RWPE2 (cell line): ENCODE data around the gene NDUFA13.

Source experiments
- ATAC-seq: fragments of 200-7000 bp; cut with Tn5 transposase; 3 replicates; pipeline ENCODE4 v1.9.1; 2021; ENCODE audit warnings: low read depth
- DNase-seq: peaks from one replicate; pipeline ENCODE4 v3.0.0-alpha.2; 2020; ENCODE audit warnings: low spot score
- H3K27ac ChIP-seq: fragments of 450-650 bp; 2 replicates; pipeline ENCODE4 v1.5.1; 2017; ENCODE audit warnings: mild to moderate bottlenecking; ENCODE audit not compliant: poor library complexity, severe bottlenecking
- H3K27me3 ChIP-seq: fragments of 250-450 bp; sonication (Bioruptor Pico); 2 replicates; pipeline ENCODE4 v1.5.1; 2021; ENCODE audit warnings: mild to moderate bottlenecking, moderate library complexity; ENCODE audit not compliant: insufficient read depth, poor library complexity, severe bottlenecking
- H3K36me3 ChIP-seq: fragments of 250-450 bp; sonication (Bioruptor Pico); 2 replicates; pipeline ENCODE4 v1.5.1; 2020; ENCODE audit warnings: low read depth, mild to moderate bottlenecking, moderate library complexity
- H3K4me1 ChIP-seq: fragments of 250-450 bp; sonication (Bioruptor Pico); 2 replicates; pipeline ENCODE4 v1.5.1; 2021; ENCODE audit warnings: mild to moderate bottlenecking, moderate library complexity; ENCODE audit not compliant: insufficient read depth, poor library complexity, severe bottlenecking
- H3K4me3 ChIP-seq: fragments of 250-450 bp; sonication (Bioruptor Pico); 2 replicates; pipeline ENCODE4 v1.5.1; 2021; ENCODE audit warnings: mild to moderate bottlenecking, moderate library complexity; ENCODE audit not compliant: severe bottlenecking
- H3K9me3 ChIP-seq: fragments of 250-450 bp; sonication (Bioruptor Pico); 2 replicates; pipeline ENCODE4 v1.5.1; 2021; ENCODE audit warnings: mild to moderate bottlenecking, moderate library complexity; ENCODE audit not compliant: severe bottlenecking
- CTCF ChIP-seq: fragments of 450-650 bp; IDR thresholded peaks from one replicate; pipeline ENCODE4 v1.5.1; 2017; ENCODE audit warnings: mild to moderate bottlenecking, moderate library complexity; ENCODE audit not compliant: poor library complexity, severe bottlenecking

The NDUFA13 gene

GRCh38 chr19:19495614-19496603 is 20.1 kb upstream of the NDUFA13 start:
- DNase-seq (no peak), ATAC-seq (no peak)
- Histone ChIP-seq H3K27ac (no peak overlapping the region), H3K36me3 (peaks cover 83% of the 10 kb centered on the region), H3K9me3 (no peaks in the 10 kb centered on the region), H3K27me3 (no peaks in the 10 kb centered on the region), H3K4me1 (no peaks in the 10 kb centered on the region), H3K4me3 (no peak overlapping the region)
- no peak for TF ChIP-seq CTCF

GRCh38 chr19:19498255-19498991 is 17.6 kb upstream of the NDUFA13 start:
- TF ChIP-seq CTCF: no peak
- DNase-seq (no peak), ATAC-seq (no peak)
- Histone ChIP-seq H3K4me3 (no peak overlapping the region), H3K9me3 (no peaks in the 10 kb centered on the region), H3K4me1 (no peaks in the 10 kb centered on the region), H3K27ac (no peak overlapping the region), H3K36me3 (peaks cover 89% of the 10 kb centered on the region), H3K27me3 (no peaks in the 10 kb centered on the region)

GRCh38 chr19:19499272-19499995 is 16.6 kb upstream of the NDUFA13 start:
- TF ChIP-seq CTCF: no peak
- Histone ChIP-seq H3K4me3 (no peak overlapping the region), H3K27ac (no peak overlapping the region), H3K27me3 (no peaks in the 10 kb centered on the region), H3K9me3 (no peaks in the 10 kb centered on the region), H3K4me1 (no peaks in the 10 kb centered on the region), H3K36me3 (peaks cover 81% of the 10 kb centered on the region)
- ATAC-seq (no peak), DNase-seq (no peak)

GRCh38 chr19:19500975-19501644 is 14.9 kb upstream of the NDUFA13 start:
- Histone ChIP-seq H3K9me3 (no peaks in the 10 kb centered on the region), H3K4me3 (no peak overlapping the region), H3K27ac (no peak overlapping the region), H3K36me3 (peaks cover 76% of the 10 kb centered on the region), H3K4me1 (no peaks in the 10 kb centered on the region), H3K27me3 (no peaks in the 10 kb centered on the region)
- DNase-seq (no peak), ATAC-seq (no peak)
- TF ChIP-seq CTCF: no peak
